ENCODE data around the gene PIP5K1B.

DNA sequence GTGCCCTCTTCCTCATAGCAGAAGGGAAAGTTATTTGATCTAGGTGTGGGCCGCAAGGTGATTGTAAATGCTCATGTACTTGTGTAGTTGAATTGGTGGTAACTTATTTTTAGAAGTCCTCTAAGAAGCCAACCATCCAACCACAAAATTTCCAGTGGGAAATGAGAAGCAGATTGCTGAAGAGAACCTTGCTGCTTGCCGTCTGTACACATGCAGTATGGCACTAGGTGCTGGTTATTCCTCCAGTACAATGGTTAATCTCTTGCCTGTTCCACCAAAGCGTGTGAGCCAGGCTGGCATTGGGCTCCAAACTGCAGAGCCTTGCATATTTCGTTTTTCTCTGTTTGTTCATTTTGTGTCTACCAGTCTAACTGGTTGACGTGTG, 28.0 kb downstream of the PIP5K1B start:
- TF ChIP-seq, protein P1, sequence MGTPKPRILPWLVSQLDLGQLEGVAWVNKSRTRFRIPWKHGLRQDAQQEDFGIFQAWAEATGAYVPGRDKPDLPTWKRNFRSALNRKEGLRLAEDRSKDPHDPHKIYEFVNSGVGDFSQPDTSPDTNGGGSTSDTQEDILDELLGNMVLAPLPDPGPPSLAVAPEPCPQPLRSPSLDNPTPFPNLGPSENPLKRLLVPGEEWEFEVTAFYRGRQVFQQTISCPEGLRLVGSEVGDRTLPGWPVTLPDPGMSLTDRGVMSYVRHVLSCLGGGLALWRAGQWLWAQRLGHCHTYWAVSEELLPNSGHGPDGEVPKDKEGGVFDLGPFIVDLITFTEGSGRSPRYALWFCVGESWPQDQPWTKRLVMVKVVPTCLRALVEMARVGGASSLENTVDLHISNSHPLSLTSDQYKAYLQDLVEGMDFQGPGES (IDR thresholded peaks at IDR 0.05): no peak
- TF ChIP-seq PAX8 (IDR thresholded peaks at IDR 0.05): no peak
- TF ChIP-seq CREB1 (IDR thresholded peaks at IDR 0.05; ENCODE audit: low read depth): no peak
- TF ChIP-seq NBN (IDR thresholded peaks at IDR 0.05): no peak
